HG02970 (cell line): Measurements from ENCODE around the gene CD58.
"Not testable (repeated sequence)": the region's sequence is repeated elsewhere in the genome, so short reads cannot be mapped to it uniquely, and the experiment has no call there.

Experiments used
- ATAC-seq: cut with Tn5 transposase; IDR thresholded peaks from one replicate; pipeline ENCODE4 v1.9.1; 2021; ENCODE audit warnings: mild to moderate bottlenecking, moderate library complexity, moderate number of reproducible peaks; ENCODE audit not compliant: unreplicated experiment, low FRiP score

Gene CD58, protein sequence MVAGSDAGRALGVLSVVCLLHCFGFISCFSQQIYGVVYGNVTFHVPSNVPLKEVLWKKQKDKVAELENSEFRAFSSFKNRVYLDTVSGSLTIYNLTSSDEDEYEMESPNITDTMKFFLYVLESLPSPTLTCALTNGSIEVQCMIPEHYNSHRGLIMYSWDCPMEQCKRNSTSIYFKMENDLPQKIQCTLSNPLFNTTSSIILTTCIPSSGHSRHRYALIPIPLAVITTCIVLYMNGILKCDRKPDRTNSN

GRCh38 chr1:116570358-116571214, at the start of gene CD58:
TSS of gene CD58 (minus strand) at chr1:116571026. CDS start at chr1:116570972, 54 bp downstream.
- peak; percentile 50 for ATAC-seq

DNA sequence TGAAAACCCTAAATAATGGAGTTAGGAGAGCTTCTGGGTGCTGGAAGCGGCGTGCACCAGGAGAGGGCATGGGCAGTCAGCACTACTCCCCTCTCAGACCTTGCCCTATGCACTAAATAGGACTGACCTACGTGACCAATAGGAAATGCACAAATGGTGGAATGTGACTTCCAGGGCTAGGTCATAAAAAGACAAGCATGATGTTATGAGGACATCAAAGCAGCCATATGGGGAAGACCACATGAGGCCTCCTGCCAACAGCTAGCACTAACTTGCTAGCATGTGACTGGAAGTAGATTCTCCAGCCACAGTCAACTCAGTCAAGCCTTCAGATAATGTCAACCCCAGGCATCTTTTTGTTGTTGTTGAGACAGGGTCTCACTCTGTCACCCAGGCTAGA, 49.6 kb upstream of the CD58 start:
- not testable (repeated sequence) for ATAC-seq

DNA sequence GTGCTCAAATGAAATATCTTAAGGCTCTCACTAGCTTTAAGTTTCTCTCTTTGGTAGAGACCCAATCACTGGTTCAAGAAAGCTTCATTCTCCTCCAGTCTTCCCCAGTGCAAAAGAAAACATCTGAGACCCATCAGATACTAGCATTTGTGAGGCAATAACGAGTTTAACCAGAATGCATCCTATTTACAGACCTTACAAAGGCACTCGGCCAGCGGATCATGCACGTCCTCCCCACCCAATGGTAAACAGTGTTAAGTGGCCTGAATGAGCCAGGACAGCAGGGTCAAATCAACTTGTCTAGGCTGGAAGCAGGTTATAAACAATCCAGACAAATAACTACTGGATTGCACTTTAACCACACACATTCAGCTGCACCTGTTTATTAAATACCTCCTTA, 48.3 kb upstream of the CD58 start:
- not testable (repeated sequence) for ATAC-seq

GRCh38 chr1:116617808-116618207, 47.0 kb upstream of the CD58 start:
- ATAC-seq, result not testable (repeated sequence)

DNA sequence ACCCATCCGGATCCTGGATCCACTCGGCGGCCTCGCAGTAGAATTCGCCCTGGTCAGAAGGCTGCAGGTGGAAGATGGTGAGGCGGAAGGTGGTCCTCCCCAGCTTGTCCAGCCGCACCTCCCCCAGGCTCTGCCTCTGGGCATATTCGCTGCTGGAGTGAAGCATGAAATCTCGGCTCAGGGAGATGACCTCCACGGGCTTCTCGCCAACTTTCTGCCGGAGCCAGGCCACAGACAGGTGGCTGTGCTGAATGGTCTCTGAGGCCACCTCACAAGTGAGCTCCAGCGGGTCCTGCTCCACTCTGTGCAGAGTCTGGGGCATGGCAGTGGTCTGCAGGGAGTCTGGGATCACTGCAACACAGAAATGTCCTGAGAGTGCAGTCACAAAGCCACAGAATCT, 43.0 kb upstream of the CD58 start:
- not testable (repeated sequence) for ATAC-seq

DNA sequence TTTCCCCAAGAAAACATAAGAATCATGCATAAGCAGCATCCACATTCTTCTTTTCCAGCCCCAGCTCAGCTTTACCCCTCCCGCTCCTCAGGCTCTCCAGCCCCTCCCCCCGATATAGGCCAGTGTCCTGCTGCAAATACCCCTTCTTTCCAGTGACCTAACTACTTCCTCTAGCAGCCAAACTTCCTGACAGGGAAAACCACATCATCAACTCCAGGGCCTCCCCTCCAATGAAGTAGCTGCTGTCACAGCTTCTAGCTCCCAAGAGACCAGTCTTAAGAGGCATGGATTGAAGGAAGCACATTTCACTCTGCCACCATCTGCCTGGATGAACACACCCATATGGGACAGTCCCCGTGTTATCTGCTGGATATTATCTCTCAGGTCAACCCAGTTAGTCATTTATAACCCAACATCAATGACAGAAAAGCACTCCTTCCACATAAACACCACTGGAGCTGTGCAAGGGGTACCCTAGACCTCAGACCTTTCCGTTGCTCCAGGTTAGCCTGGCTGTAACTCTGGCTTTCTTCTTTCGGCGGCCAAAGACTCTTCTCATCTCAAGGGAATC, 39.1 kb upstream of the CD58 start:
- not testable (repeated sequence) for ATAC-seq

DNA sequence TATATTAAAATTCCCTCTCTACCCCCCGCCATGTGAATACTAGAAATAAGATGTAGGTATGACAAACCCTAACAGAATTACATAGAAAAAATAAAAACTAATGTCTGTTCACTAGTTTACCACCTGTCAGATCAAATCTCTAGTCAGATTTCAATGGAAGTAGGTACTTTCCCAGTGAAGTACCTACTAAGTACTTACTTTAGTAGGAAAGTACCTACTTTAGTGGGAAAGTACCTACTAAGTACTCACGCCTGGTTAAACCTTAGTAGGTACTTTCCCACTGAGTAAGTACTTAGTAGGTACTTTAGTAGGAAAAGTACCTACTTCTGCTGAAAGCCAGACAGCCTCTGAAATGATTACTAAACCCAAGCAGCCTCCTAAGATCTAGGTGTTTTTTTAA, 38.0 kb upstream of the CD58 start:
- ATAC-seq, result not testable (repeated sequence)

GRCh38 chr1:116608151-116608550, 37.3 kb upstream of the CD58 start:
- not testable (repeated sequence) for ATAC-seq

- ATAC-seq, result not testable (repeated sequence)
Observed at GRCh38 chr1:116607463-116607862, 36.6 kb upstream of the CD58 start.

DNA sequence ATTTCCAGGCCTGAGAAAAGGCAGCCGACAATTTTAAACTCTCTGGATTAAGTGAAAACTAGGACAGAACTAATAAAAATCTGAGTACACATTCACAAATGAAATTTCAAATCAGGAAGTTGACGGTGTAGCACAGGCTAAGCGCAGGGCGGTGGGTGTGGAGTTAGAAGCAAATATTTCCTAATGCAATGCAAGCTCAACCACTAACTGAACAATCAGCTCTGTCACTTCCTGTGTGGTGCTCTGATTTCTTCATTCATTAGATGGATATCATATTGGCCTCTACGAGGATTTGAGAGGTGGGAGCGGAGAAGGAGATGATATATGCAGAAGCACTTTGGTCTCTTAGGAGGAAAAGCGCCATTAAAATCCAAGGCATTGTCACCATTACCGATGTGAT, 35.2 kb upstream of the CD58 start:
- ATAC-seq, result not testable (repeated sequence)

DNA sequence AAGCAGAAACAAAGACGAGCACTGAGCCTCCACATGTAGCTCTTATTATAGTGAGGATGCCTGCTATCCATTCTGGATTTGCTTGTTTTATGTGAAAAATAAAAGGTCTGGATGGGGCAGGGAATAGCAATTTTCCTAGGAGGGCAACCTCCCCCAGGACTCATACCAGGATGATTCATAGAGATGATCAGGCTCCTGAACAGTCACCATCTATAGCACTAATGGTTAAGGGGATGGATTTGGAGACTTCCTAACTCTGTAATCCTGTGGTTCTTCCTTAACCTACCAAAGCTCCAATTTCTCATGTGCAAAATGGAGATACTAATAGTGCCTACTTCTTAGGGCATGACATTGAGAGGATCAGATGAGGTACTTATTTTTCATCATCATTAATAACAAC, 34.5 kb upstream of the CD58 start:
- no peak for ATAC-seq

- not testable (repeated sequence) for ATAC-seq
Observed at GRCh38 chr1:116604408-116604807, 33.6 kb upstream of the CD58 start.

- ATAC-seq, result not testable (repeated sequence)
Observed at GRCh38 chr1:116603646-116604045, 32.8 kb upstream of the CD58 start.

- ATAC-seq, result not testable (repeated sequence)
Observed at GRCh38 chr1:116599369-116599768, 28.5 kb upstream of the CD58 start.

DNA sequence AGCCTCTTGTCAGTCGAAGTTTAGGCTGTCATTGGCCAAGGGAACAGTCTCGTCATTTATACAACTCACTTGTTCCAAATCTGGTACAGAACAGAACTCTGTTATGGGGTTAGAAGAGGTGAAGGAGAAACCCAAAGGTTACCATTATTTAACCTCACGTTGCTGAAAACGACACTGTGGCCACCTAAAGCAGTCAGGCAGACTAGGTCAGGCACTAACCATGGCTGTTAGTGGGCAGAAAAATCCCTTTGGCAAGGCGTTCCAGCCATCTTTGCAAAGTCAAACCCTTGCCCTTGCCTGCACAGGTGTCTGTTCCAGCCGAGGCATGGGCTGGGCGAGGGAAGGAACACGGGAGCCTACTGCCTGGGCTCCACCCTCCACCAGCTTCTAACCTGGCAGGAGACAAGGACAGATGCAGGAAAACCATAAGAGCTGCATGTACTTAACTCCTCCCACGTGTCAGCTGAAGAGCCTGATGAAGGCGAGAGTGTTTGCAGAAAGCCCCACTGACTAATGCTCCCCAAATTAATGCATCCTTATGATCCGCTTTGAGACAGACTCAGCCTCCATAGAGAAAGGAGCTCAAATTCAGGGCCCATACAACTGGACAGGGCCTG, 27.7 kb upstream of the CD58 start:
- not testable (repeated sequence) for ATAC-seq

GRCh38 chr1:116597388-116597787, 26.6 kb upstream of the CD58 start:
- ATAC-seq, result not testable (repeated sequence)

DNA sequence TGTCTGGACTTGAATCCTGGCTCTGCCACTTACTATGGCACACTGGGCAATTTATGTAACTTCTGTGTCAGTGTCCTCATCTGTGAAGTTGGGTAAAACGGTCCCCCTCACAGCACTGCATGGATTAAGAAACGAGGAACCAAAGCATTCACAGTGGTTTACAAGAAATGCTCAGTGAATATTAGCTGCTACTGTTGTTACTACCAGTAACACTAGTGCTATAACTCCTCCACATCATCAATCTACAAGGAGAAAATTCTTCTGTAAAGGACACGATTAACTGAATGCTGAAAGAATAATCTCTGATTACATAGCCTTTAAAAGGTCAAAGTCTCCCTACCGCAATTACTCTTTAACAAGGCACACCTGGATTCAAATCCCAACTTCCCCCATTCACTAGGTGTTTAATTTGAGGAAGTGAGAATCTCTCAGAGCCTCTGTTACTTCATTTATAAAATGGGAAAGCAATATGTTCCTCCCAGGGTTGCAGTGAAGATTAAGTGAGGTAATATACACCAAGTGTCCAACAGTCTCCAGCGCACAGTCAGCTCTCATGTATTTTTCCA, 26.0 kb upstream of the CD58 start:
- ATAC-seq, result not testable (repeated sequence)

DNA sequence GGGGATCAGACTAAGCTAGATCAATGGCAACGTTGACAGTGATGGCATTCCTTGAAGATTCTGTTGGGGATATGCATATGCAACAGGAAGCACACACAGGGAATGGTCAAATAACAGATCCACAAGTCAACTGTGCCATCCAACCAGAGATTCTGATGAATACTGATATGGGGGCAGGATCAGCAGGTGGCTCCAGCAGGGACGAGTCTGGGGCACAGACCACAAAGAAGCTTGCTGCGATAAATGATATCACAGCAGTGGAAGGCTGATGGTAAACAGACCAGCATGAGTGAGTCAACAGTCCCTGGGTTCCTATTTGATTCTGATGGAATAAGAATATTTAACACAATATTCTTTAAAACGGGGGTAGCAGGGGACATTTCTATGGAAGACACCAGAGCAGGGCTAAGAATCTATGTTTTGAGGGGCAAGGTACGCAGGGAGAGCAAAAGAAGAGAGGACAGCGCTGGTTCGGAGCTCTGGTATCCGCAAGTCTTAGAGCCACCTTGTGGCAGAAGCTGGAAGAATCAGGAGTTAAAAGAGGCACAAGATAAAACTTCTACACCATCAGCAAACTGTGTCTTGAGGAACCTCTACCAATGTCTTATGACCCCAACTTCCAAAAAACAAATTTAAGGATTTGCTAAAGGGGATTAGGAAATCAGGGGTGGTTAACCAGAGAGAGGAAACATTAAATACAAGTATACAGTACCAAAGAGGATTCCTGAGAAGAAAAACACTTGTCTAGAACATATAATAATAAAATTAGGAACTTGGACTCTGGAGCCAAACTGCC, 25.3 kb upstream of the CD58 start:
- peak; percentile 55 for ATAC-seq

- not testable (repeated sequence) for ATAC-seq
Observed at GRCh38 chr1:116595065-116595840, 24.4 kb upstream of the CD58 start.
